ENCODE data around the gene CDK8. TPM values are rescaled to one million over a fixed set of nuclear protein-coding genes. Genes with fewer than 3 reads are reported as not detected.
"Not testable (repeated sequence)": the region's sequence is repeated elsewhere in the genome, so short reads cannot be mapped to it uniquely, and the experiment has no call there.

The CDK8 gene
- total RNA-seq, 1 experiment from 2014 or later: 22.2 TPM

DNA sequence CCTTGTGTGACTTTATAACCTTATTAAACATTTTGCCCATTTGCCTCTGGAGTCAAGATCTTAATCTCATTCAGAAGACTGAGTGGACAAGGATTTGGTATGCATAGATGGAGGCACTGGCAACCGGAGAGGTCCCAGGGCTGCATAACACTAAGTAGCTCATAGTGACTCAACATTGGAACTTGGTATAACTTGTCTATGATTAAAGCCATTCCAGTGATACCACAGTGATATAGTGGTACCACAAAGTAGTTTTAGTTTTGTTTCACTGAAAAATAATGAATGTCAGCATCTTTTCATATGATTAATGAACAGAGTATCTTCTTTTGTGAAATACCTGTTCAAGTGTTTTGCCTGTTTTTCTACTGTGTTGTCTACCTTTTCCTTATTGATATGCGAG is 26.4 kb downstream of the CDK8 start:
- BruUV-seq (replicated peaks): no TSS peak
- H3K36me3 Mint-ChIP-seq (ENCODE audit: insufficient read depth, unreplicated experiment): no peaks in the 10 kb centered on the region
- no peak overlapping the region for H3K4me3 Mint-ChIP-seq (ENCODE audit: unreplicated experiment)
- intact Hi-C loops (cut with micrococcal nuclease): no loop called here
- peak overlapping the region; percentile 64 for H3K27ac Mint-ChIP-seq (ENCODE audit: low read depth, unreplicated experiment)
- no peaks in the 10 kb centered on the region for H3K27me3 Mint-ChIP-seq (ENCODE audit: insufficient read depth, unreplicated experiment)
- H3K4me1 Mint-ChIP-seq (ENCODE audit: insufficient read depth, unreplicated experiment): peaks cover 16% of the 10 kb centered on the region
- POLR2A ChIA-PET: interaction anchor here (1.0 to 1.3 kb wide), 2 partner anchors 25 to 58 kb away, joined by 3 to 4 read pairs; partner anchors contain the start of gene RNF6
- CTCF ChIA-PET: interaction anchor here (0.6 to 2.0 kb wide), 3 partner anchors 8 to 230 kb away, joined by 3 to 6 read pairs (median 4); no protein-coding TSS in a partner anchor
- peak; percentile 16 for DNase-seq (ENCODE audit: unreplicated experiment)
- H3K9me3 Mint-ChIP-seq (ENCODE audit: unreplicated experiment): no peaks in the 10 kb centered on the region
- TF ChIP-seq, protein P1, sequence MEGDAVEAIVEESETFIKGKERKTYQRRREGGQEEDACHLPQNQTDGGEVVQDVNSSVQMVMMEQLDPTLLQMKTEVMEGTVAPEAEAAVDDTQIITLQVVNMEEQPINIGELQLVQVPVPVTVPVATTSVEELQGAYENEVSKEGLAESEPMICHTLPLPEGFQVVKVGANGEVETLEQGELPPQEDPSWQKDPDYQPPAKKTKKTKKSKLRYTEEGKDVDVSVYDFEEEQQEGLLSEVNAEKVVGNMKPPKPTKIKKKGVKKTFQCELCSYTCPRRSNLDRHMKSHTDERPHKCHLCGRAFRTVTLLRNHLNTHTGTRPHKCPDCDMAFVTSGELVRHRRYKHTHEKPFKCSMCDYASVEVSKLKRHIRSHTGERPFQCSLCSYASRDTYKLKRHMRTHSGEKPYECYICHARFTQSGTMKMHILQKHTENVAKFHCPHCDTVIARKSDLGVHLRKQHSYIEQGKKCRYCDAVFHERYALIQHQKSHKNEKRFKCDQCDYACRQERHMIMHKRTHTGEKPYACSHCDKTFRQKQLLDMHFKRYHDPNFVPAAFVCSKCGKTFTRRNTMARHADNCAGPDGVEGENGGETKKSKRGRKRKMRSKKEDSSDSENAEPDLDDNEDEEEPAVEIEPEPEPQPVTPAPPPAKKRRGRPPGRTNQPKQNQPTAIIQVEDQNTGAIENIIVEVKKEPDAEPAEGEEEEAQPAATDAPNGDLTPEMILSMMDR (IDR thresholded peaks at IDR 0.05; ENCODE audit: unreplicated experiment): no peak

DNA sequence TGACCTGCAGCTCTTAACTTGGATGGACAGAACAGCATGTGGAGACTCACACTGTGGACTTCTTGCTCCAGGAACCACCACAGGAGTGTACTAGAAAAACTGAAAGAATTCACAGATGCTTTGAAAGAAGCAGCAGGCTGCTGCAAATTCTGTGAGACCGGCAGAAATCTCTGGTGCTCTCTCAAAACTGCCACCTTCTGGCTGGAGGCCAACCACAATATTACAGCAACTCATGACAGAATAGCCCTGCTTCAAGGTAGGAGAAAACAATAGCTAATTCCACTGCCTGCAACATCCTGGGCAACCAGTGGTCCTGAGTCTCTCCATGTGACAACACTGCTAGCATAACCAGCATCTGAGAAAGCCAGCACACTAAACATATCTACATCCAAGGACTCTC is 26.9 kb downstream of the CDK8 start:
- Mint-ChIP-seq H3K27ac (ENCODE audit: low read depth, unreplicated experiment) (peak overlapping the region; percentile 64), H3K4me1 (ENCODE audit: insufficient read depth, unreplicated experiment) (peaks cover 16% of the 10 kb centered on the region), H3K36me3 (ENCODE audit: insufficient read depth, unreplicated experiment) (no peaks in the 10 kb centered on the region), H3K4me3 (ENCODE audit: unreplicated experiment) (no peak overlapping the region), H3K9me3 (ENCODE audit: unreplicated experiment) (no peaks in the 10 kb centered on the region), H3K27me3 (ENCODE audit: insufficient read depth, unreplicated experiment) (no peaks in the 10 kb centered on the region)
- BruUV-seq (replicated peaks): no TSS peak
- TF ChIP-seq, protein P1 (IDR thresholded peaks at IDR 0.05; ENCODE audit: unreplicated experiment): no peak
- intact Hi-C loops (cut with micrococcal nuclease): no loop called here
- ChIA-PET POLR2A (interaction anchor here (1.0 to 1.3 kb wide), 2 partner anchors 25 to 58 kb away, joined by 3 to 4 read pairs; partner anchors contain the start of gene RNF6), CTCF (interaction anchor here (0.6 to 2.0 kb wide), 3 partner anchors 9 to 229 kb away, joined by 3 to 6 read pairs (median 4); no protein-coding TSS in a partner anchor)
- DNase-seq (ENCODE audit: unreplicated experiment): peak; percentile 60

DNA sequence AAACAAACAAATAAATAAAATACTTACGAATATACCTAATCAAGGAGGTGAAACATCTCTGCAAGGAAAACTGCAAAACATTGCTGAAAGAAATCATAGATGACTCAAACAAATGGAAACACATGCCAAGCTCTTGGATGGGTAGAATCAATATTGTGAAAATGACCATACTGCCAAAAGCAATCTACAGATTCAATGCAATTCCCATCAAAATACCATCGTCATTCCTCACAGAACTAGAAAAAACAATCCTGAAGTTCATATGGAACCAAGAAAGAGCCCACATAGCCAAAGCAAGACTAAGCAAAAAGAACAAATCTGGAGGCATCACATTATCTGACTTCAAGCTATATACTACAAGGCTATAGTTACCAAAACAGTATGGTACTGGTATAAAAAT is 32.0 kb downstream of the CDK8 start:
- H3K27me3 Mint-ChIP-seq (ENCODE audit: insufficient read depth, unreplicated experiment); H3K4me3 Mint-ChIP-seq (ENCODE audit: unreplicated experiment); DNase-seq (ENCODE audit: unreplicated experiment); H3K36me3 Mint-ChIP-seq (ENCODE audit: insufficient read depth, unreplicated experiment); POLR2A ChIA-PET; H3K9me3 Mint-ChIP-seq (ENCODE audit: unreplicated experiment); H3K27ac Mint-ChIP-seq (ENCODE audit: low read depth, unreplicated experiment); BruUV-seq (replicated peaks); intact Hi-C loops (cut with micrococcal nuclease): not testable (repeated sequence)
- peaks cover 12% of the 10 kb centered on the region for H3K4me1 Mint-ChIP-seq (ENCODE audit: insufficient read depth, unreplicated experiment)
- CTCF ChIA-PET: interaction anchor here (0.7 kb wide), 1 partner anchor 59 kb away, joined by 5 read pairs; no protein-coding TSS in a partner anchor

DNA sequence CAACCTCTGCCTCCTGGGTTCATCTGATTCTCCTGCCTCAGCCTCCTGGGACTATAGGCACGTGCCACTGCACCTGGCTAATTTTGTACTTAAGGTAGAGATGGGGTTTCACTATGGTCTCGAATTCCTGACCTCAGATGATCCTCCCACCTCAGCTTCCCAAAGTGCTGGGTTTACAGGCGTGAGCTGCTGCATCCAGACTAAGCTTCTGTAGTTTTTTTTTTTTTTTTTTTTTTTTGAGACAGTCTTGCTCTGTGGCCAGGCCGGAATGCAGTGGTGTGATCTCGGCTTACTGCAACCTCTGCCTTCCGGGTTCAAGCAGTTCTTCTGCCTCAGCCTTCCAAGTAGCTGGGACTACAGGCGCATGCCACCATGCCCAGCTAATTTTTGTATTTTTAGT is 34.9 kb downstream of the CDK8 start:
- peaks cover 10% of the 10 kb centered on the region for H3K4me1 Mint-ChIP-seq (ENCODE audit: insufficient read depth, unreplicated experiment)
- H3K27me3 Mint-ChIP-seq (ENCODE audit: insufficient read depth, unreplicated experiment); BruUV-seq (replicated peaks); intact Hi-C loops (cut with micrococcal nuclease); DNase-seq (ENCODE audit: unreplicated experiment); H3K36me3 Mint-ChIP-seq (ENCODE audit: insufficient read depth, unreplicated experiment); H3K27ac Mint-ChIP-seq (ENCODE audit: low read depth, unreplicated experiment); H3K9me3 Mint-ChIP-seq (ENCODE audit: unreplicated experiment); H3K4me3 Mint-ChIP-seq (ENCODE audit: unreplicated experiment): not testable (repeated sequence)
- ChIA-PET CTCF (interaction anchor here (0.5 to 0.6 kb wide), 2 partner anchors 16 to 474 kb away, joined by 3 to 4 read pairs; no protein-coding TSS in a partner anchor), POLR2A (interaction anchor here (0.7 to 1.3 kb wide), 2 partner anchors 15 to 67 kb away, joined by 3 to 4 read pairs; no protein-coding TSS in a partner anchor)

DNA sequence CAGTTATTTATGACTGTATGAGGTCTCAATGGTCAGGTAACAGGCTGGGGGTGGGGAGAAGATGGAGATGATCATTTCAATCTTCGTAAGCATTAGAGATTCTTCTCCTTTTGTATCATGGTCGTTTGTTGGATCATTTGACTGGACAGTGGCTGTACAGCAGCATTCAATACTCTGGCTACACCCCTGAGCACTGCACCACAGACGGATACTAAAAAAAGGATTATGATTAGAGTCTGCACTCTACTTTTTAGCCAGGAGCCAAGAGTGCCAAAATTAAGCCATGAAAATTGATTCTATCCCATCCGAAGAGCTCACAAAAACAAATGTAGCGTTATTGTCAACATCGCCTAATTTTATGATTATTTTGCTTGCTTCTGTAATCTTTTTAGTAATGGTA is 41.9 kb downstream of the CDK8 start:
- H3K4me3 Mint-ChIP-seq (ENCODE audit: unreplicated experiment): no peak overlapping the region
- no peaks in the 10 kb centered on the region for H3K9me3 Mint-ChIP-seq (ENCODE audit: unreplicated experiment)
- ChIA-PET POLR2A (no interaction called here), CTCF (no interaction called here)
- no peak for DNase-seq (ENCODE audit: unreplicated experiment)
- H3K27ac Mint-ChIP-seq (ENCODE audit: low read depth, unreplicated experiment): no peak overlapping the region
- no TSS peak for BruUV-seq (replicated peaks)
- H3K36me3 Mint-ChIP-seq (ENCODE audit: insufficient read depth, unreplicated experiment): no peaks in the 10 kb centered on the region
- TF ChIP-seq, protein P1 (IDR thresholded peaks at IDR 0.05; ENCODE audit: unreplicated experiment): no peak
- intact Hi-C loops (cut with micrococcal nuclease): no loop called here
- H3K4me1 Mint-ChIP-seq (ENCODE audit: insufficient read depth, unreplicated experiment): peaks cover under 1% of the 10 kb centered on the region
- H3K27me3 Mint-ChIP-seq (ENCODE audit: insufficient read depth, unreplicated experiment): no peaks in the 10 kb centered on the region

Data from MCF 10A (cell line).